HG03060 (cell line): ENCODE data around the gene PLCB1.
A peak's percentile ranks its signal among the peaks of the same experiment; 100 is the strongest.

ENCODE experiments used
- ATAC-seq: cut with Tn5 transposase; IDR thresholded peaks from one replicate; pipeline ENCODE4 v1.9.1; 2021; ENCODE audit warnings: low read depth, moderate number of reproducible peaks; ENCODE audit not compliant: unreplicated experiment

The PLCB1 gene

DNA sequence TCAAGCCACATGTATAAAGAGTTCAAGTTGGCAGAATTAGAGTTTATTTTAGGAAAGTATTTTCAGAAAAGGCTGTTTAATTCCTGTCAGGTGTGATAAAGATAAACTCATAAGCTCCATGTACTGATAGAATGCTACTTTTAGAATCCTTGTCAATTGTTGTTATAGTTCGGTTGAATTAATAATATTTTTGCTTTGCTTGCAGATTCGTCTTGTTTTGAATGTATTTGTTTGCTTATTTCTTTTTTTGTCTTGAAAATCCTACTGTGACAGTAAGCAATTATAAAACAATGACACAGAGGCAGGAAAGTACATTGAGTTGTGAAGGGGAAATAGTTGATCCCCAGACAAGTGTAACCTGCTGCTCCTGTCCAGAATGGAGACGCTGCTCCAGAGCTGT, 602.9 kb downstream of the PLCB1 start:
- no peak for ATAC-seq

DNA sequence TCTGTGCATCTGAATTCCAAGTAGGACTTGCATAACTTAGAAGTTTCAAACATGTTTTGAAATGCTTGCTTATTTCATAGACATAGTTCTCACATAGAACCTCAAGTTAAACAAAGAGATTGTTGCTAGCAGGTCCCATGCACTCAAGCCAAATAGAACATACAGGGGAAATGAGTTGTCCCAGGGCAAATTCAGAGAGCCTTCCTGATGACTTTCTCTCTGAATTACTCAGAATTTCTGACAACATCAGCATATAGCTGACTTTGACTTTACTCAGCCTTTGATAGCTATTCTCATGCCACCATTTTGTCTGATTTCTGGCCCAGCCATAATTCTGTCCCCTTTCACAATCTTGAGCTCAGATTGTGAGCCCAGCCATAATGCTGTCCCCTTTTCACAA, 603.6 kb downstream of the PLCB1 start:
- no peak for ATAC-seq

DNA sequence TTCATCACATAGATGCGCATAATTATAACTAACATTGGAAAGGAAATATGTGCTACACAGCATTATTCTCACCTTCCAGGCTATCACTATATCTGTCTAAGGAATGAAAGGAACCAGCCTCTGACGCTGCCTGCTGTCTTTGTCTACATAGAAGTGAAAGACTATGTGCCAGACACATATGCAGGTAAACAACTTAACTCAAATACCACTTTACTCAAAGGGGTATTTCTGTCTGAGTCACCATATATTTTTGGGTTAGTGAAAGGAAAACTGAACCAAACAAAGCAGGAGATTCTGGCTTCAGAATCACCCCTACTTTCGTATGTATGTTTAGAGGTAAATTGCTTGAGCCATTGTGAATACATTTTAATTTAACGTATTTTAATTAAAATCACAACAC, 608.2 kb downstream of the PLCB1 start:
- peak; percentile 76 for ATAC-seq

DNA sequence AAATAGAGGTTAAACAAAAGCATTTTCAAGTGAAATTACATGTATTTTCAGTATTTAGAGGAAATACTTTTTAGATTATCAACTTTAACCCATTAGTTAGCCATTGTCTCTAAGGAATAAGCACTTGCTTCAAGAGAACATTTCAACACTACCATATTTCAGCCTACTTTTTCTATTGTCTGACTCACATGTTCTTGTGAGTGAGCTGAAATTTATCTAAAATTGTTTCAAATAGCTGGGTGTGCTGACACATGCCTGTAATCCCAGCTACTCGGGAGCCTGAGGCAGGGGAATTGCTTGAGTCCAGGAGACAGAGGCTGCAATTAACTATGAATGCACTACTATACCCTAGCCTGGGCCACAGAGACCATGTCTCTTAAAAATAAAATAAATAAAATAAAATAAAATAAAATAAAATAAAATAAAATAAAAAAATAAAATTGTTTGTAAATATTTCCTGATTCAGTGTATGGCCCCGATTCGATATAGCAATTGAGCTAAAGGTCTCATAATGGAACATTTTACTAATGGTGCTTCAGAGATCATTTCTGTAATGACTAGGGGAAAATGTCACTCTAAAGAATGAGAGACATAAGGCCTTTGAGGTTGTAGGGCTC, 612.3 kb downstream of the PLCB1 start:
- ATAC-seq = no peak

DNA sequence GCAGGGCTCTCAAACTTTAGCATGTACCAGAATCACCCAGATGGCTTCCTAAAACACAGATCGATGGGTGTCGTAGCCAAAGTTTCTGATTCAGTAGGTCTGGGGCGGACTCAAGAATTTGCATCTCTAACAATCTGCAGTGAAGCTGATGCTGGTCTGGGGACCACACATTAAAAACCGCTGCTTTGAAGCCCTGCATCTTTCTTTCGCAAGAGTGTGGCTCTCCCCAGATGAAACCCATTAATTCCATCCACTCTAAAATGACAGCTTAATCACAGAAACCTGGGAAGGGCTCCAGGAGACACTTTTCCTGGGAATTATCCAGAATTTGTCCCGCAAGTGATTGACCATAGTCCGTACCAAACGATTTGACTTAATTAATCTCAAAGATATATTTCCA, 617.0 kb downstream of the PLCB1 start:
- ATAC-seq = no peak

DNA sequence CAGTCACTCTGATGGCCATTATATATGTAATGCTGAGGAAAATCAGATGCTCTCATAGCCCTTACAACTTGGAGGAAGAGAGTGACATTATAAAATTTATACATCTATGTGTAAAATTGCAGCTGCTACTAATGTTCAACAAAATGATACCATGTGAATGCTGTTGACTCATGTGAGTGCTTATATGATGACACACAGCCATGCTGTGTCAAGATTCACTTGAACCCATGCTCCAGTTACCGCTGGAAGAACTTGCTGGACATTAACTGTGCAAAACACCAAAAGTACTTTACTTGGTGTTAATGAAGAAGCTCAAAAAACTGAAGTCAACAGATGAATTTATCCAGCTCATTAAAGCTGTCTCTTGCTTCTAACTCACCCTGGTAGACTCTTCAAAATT, 617.9 kb downstream of the PLCB1 start:
- ATAC-seq = no peak

DNA sequence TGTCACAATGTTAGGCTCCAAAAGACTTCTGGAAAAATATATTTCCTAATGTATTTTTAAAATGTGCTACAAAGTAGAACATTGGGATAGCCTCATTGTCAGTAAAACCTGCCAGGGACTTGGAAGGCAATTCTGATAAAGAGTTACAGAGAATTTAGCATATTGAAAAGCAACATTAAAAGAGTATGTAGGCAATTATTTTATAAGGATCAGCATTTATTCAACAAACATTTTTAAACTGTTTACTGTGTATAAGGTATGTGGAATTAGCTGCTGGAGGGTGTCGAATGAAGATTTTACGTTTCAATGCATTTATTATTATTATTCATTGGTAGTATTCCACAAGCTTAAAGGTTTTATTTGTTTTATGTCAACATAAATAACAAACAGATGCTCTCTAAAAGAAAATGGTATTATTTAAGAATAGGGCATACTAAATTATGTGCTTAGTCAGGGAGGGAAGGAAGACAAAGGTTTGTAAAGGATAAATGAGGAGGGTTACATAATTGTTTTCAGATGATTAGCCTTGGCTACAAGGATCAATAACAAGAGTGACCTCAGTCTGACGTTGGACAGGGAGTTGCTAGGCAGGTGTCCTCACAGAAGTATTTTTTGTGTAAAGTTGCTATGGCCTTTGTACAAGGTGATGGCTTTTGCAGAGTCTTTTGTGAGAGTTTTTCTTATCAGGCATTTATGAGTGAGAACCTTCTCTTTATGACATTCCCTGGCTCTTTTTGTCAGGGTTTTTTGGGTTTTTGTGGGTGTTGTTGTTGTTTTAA, 623.5 kb downstream of the PLCB1 start:
- no peak for ATAC-seq

DNA sequence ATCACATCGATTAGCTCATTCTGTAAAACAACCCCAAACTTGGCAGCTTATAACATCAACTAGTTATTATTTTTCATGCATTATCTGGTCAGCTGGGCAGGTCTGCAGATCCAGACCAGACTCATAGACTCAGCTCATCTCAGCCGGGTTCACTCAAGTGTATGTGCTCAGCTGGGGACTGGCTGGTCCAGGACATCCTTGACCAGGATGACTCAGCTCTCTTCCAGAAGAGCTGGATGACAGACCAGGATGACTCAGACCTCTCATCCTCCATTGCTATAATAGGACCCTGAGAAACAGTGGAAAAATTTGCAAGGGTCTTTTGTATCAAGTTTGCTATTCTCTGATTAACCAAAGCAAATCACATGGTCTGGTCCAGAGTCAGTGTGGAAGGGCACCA, 624.3 kb downstream of the PLCB1 start:
- no peak for ATAC-seq

DNA sequence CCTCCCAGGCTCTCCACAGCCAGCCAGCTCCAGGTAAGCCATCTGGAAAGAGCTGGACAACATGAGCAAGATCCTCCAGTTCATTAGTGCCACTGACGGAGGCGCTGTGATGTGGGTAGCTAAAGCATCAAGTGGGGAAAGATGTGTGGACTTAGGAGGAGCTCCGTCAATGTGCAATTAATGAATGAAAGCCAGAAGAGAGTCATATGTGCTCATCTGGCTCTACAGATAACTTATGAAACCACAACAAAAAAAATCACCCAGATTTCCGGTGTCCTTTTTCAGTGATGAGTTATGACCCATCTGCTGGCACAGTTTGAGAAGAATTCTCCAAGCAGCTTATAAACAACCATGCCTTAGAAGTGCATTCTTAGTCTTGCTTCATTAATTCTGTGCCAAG, 625.1 kb downstream of the PLCB1 start:
- ATAC-seq = no peak

DNA sequence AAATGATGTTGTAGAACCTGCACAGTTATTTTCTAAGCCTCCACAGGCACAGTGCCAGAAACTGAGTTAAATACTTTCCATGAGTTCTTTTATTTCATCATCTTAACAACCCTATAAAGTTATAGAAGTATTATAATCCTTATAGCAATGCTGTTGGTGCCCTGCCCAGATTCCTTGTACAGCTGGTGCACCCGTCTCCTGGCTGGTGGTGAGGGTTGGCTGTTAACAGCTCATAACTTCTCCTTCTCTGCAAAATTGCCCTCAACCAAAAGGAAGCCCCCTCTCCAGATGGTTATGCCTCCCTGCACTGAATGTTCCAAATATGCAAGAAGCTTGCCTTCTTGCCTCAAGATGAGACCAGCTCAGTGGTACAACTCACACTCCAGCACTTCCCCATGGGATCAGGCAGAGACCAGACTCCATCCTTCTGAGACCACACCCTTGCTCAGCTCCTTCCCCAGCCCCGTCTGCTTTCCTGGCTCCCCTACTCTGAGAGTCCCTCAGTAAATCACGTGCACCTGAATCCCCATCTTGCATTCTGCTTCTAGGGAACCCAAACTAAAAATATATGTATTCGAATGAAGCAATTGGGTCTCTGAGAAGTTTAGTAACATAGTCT, 632.4 kb downstream of the PLCB1 start:
- ATAC-seq = no peak

DNA sequence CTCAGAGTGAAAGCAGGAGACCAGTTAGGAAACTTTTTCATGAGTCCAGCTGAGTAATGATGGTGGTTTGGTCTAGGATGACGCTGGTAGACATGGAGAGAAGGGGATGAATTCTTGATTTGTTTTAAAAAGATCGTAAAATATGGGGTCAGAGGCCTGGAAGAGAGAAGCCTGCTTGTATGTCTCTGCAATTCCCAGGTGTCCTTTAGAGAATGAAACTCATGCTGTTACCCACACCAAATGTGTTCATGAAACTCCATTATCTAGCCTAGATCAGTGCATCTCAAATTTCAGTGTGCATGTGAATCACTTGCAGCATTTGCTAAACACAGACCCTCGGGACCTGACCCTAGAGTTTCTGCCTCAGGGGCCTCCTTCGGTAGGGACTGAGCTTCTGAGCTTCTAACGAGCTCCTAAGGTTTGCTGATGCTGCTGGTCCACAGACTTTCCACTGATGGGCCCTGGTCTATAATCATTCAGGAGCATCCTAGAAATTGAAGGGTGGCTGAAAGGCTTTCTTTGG, 634.9 kb downstream of the PLCB1 start:
- ATAC-seq = no peak

DNA sequence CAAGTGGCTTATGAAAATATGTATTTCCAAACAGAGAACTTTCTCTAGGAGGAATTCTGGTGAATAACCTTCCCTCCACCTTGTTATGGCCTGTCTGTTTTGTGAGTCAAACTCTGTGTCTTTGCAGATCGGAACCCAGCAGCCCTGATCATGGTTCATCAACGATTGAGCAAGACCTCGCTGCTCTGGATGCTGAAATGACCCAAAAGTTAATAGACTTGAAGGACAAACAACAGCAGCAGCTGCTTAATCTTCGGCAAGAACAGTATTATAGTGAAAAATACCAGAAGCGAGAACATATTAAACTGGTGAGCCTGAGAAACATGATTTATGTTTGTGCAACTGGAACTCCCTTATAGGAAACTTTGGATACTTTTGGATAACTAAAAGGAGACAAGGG, 642.3 kb downstream of the PLCB1 start:
- no peak for ATAC-seq

DNA sequence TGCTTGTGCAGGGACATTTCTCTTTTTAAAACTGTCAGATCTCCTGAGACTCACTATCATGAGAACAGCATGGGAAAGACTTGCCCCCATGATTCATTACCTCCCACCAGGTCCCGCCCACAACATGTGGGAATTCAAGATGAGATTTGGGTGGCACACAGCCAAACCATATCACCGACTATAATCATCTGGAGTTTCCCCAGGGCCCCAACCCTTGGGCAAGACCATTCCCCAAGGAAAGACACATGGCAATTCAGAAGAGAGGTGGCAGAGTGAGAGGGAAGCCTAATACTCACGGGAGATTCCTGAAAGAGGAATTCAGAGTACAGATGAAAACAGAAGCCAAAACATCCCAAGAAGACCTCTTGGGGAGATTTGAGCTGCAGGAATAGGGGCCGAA, 645.8 kb downstream of the PLCB1 start:
- no peak for ATAC-seq

DNA sequence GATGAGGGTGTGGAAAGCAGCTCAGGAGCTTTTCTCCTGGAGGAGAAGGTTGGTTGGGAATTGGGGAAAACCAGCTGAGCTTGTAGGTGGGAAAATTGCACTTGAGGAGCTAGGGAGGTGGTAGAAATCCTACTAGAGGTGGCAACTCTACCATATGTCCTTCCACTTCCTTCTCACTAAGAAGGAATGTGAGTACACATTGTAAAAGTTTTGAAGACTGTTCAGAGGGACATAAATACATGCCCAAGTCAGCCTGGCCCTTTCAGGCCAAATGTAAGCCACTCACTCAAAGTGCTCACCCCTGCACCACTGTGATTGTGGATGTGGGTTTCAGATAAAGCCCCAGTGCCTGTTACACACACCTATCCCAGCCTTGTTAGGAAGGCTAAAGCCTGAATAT, 646.3 kb downstream of the PLCB1 start:
- no peak for ATAC-seq

DNA sequence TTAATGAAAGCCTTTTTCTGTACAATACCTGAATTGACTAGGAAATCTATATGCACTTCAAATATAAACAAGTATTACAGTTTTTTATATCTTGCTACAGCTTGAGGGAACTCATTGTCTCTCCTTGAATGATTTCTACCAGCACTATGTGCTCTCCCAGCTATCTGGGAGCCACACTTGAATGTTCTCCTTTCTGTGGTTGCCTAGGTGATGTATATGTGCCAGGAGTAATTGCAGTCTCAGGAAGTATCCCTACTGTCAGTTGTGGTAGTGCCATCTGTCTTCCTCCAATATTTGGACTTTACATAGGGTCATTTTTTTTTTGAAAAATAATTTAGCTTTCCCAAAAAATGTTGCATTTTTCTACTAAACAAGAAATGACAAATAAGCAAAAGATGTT, 648.8 kb downstream of the PLCB1 start:
- ATAC-seq = no peak

DNA sequence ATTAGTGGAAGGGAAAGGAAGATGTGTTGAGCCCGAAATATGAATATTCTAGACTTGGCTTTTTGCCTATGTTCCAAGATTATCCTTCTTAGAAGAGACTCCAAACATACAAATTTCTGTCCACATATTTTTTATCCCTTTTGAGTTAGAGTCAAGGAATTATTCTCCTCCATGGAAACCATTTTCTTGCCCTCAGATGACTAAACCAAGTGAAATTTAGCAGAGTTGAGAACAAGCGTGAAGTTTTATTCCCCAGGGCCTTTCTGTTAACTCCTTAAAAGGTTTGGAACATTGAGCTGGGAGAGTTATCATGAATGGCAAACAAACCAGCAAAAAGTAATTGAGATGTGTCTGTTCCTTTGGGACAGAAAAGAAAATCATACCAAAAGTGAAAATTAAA, 650.7 kb downstream of the PLCB1 start:
- no peak for ATAC-seq

DNA sequence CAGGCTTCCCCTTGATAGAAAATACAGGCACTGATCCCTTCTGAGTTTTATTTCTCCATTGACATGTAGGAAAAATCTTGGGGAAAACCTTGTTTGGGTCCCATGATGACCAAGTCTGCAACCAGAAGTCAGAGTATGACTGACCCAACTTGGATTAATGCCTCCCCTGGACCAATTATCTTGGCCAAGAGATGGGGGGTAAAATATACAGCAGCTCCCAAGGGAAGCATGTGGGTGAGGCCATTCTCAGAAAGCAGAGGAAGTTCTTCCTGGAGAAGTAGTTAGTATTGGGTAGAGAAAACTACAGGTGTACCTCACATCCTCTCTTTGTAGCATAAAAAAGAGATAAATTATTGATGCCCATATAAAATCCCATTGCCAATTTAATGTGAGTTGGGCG, 651.7 kb downstream of the PLCB1 start:
- no peak for ATAC-seq

DNA sequence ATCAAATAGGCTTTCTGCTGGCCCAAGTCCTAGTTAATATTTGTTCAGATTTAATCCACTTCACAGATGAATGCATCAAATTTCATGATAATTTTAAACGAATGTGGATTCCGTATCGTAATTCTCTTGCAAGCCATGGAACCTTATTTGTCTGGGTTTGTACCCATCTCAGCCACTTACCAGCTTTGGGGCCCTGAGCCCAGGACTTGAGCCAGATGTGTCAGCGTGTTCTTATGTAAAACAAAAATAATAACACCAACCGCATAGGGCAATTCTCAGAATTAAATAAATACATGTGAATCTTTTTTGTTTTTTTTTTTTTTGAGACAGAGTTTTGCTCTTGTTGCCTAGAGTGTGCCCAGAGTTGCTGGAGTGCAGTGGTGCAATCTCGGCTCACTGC, 654.3 kb downstream of the PLCB1 start:
- no peak for ATAC-seq

DNA sequence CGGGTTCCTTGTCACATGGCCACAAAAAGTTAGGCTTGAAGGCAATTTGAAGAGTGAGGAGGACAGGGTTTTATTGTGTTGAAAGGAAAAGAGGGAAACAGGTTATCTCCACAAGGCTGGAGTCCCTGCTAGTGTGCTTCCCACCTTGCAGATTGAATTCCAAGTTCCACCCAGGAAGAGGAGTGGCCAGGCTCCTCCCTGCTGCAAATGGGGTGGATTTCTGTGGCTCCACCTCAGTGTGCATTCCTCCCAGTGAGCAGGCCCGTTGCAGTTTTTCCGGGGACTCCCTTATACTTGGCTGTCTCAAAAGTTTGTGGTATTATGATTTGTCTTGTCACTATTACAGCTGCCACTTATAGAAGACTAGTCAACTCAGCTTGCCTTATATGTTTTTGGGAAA, 655.0 kb downstream of the PLCB1 start:
- no peak for ATAC-seq

DNA sequence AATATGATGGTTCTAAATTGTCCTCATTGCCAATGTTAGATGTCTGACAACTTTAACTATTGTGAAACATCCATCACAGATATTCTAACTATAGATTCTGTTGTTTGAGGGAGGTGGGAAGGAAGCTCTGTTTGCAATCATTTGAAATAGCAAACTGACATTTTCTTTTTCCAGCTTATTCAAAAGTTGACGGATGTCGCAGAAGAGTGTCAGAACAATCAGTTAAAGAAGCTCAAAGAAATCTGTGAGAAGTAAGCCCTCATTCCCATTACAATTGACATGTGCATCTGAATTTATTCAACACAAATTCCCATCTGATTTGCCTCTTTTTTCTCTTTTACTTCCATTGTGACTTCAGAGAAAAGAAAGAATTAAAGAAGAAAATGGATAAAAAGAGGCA, 656.2 kb downstream of the PLCB1 start:
- ATAC-seq = no peak

DNA sequence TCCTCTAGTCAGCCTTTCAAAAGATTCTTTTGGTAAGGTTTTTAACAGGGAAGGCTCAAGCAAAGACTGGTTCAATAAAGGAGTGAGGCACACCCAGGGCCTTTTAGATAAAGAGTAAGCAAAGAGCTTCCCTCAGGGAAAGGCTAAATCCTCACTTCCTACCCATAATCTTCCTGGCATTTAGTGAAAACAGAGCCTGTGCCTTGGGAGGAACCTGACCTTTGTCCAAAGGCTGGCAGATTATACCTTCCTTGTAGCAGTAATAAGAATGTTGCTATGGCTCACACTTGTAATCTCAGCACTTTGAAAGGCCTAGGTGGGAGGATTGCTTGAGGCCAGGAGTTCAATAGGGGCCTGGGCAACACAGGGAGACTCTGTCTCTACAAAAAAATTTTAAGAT, 656.8 kb downstream of the PLCB1 start:
- ATAC-seq = no peak
